Epithelial cell of prostate (primary cell): ENCODE data around the gene TMEM141.
"Not testable (repeated sequence)": the region's sequence is repeated elsewhere in the genome, so short reads cannot be mapped to it uniquely, and the experiment has no call there.

Experiments used
- DNase-seq: peaks from one replicate; pipeline ENCODE4 v3.0.0-alpha.2; 2011; ENCODE audit warnings: low read depth, low spot score
- H3K27ac ChIP-seq: fragments of 450-650 bp; 2 replicates; pipeline ENCODE4 v1.5.1; 2017; ENCODE audit warnings: mild to moderate bottlenecking

Gene TMEM141

DNA sequence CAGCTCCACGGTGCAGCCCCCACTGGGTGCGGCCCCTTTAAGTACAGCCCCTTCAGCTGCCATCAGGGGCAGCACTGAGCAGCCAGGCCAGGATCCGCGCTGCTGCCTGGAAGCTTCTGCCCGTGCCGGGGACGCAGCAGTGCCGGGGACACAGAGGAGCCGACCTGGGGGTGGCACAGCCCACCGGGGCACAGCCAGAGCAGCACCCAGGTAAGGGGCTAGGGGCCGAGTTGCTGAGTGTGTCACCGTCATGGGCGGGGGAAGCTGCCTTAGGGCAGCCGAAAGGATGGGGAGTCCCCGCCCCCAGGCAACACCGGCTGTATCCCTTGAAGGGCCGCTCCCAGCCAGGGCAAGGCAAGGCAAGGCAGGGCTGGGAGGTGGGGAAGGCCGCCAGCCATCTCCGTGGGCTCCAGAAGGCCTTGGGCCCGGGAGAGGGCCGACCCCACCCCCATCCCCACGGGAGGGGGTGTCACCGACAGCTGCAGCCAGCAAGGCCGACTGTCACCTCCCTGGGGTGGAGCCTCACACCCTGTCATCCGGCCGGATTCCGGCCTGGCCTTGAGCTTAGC, 51.3 kb downstream of the TMEM141 start, which contains the start of gene AJM1:
AJM1 (plus strand) TSS at position 99 of the 569 bp plus-strand sequence. CDS start 1,937 bp downstream, outside the sequence.
- not testable (repeated sequence) for DNase-seq, H3K27ac ChIP-seq
